ENCODE results near the gene NCAPD2. TPM values are rescaled to one million over a fixed set of nuclear protein-coding genes. Genes with fewer than 3 reads are reported as not detected.

The NCAPD2 gene
- total and polyA plus RNA-seq, 2 donors (not counting 3 experiments of a cell fraction or from before 2014, with no cell fraction given) = 41.8 to 90.1 TPM

DNA sequence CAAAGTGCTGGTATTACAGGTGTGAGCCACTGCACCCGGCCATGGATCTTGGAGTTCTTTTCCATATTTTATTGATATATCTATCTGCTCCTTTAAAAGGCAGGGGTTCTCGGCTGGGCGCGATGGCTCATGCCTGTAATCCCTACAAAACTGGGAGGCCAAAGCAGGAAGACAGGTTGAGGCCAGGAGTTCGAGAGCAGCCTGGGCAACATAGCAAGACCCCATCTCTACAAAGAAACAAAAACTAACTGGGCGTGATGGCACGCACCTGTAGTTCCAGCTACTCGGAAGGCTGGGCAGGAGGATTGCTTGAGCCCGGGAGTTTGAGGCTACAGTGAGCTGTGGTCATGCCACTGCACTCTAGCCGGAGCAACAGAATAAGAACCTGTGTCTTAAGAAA, 28.3 kb downstream of the NCAPD2 start:
- H3K4me1 ChIP-seq (ENCODE audit: control insufficient read depth, extremely low read depth, insufficient read depth, low read length) = no peaks in the 10 kb centered on the region
- no peaks in the 10 kb centered on the region for H3K9me3 ChIP-seq (replicated peaks; ENCODE audit: control insufficient read depth, insufficient read depth, low read length)
- H3K27me3 ChIP-seq (ENCODE audit: control insufficient read depth in 2 of 2, insufficient read depth in 2 of 2, low read length in 2 of 2) = no peaks in the 10 kb centered on the region
- dilution Hi-C loops (cut with MboI; ENCODE audit: extremely low pct_ligation_motif_present, low sequenced_read_pairs) (no loop called here), intact Hi-C loops (cut with micrococcal nuclease) (no loop called here)
- H3K9ac ChIP-seq (replicated peaks; ENCODE audit: extremely low read depth, insufficient read depth, low read length) = no peak overlapping the region
- BruUV-seq (replicated peaks) = no TSS peak
- POLR2A ChIA-PET = interaction anchor here (2.4 kb wide), 1 partner anchor 12 kb away, joined by 6 read pairs; the partner anchor contains the start of gene GAPDH
- H3K9me1 ChIP-seq (replicated peaks; ENCODE audit: control insufficient read depth, extremely low read depth, insufficient read depth, low read length) = no peaks in the 10 kb centered on the region
- no peak overlapping the region for H3K4me3 ChIP-seq (replicated peaks in 1 of 3; ENCODE audit: insufficient read depth in 1 of 3, low read depth in 1 of 3, low read length in 3 of 3)
- H3K36me3 ChIP-seq (ENCODE audit: control insufficient read depth in 2 of 2, extremely low read depth in 1 of 2, insufficient read depth in 2 of 2, low read length in 2 of 2) = peaks cover 33 to 45% of the 10 kb centered on the region in 2 experiments
- DNase-seq (ENCODE audit: low read depth, low spot score) (no peak), FAIRE-seq (no peak)
- no peaks in the 10 kb centered on the region for H3K79me2 ChIP-seq (ENCODE audit: control insufficient read depth, insufficient read depth, low read length)
- H4K20me1 ChIP-seq (replicated peaks; ENCODE audit: control insufficient read depth, extremely low read depth, insufficient read depth, low read length) = no peaks in the 10 kb centered on the region
- CTCF ChIA-PET = interaction anchor here (1.3 to 1.4 kb wide), 2 partner anchors 9 to 15 kb away, joined by 5 read pairs; no protein-coding TSS in a partner anchor
- TF ChIP-seq, protein P1, sequence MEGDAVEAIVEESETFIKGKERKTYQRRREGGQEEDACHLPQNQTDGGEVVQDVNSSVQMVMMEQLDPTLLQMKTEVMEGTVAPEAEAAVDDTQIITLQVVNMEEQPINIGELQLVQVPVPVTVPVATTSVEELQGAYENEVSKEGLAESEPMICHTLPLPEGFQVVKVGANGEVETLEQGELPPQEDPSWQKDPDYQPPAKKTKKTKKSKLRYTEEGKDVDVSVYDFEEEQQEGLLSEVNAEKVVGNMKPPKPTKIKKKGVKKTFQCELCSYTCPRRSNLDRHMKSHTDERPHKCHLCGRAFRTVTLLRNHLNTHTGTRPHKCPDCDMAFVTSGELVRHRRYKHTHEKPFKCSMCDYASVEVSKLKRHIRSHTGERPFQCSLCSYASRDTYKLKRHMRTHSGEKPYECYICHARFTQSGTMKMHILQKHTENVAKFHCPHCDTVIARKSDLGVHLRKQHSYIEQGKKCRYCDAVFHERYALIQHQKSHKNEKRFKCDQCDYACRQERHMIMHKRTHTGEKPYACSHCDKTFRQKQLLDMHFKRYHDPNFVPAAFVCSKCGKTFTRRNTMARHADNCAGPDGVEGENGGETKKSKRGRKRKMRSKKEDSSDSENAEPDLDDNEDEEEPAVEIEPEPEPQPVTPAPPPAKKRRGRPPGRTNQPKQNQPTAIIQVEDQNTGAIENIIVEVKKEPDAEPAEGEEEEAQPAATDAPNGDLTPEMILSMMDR (IDR thresholded peaks at IDR 0.05; ENCODE audit: extremely low read depth in 1 of 2, insufficient read depth in 1 of 2, low read depth in 1 of 2, low read length in 2 of 2) = no peak
- TF ChIP-seq MYC (IDR thresholded peaks at IDR 0.05; ENCODE audit: low read depth, low read length) = no peak
- TF ChIP-seq FOS (IDR thresholded peaks at IDR 0.05; ENCODE audit: borderline replicate concordance, insufficient read depth, low read length) = no peak
- no peak for TF ChIP-seq JUN (IDR thresholded peaks at IDR 0.05; ENCODE audit: borderline replicate concordance, insufficient read depth, insufficient read length, low read depth)
- TF ChIP-seq, protein P2, sequence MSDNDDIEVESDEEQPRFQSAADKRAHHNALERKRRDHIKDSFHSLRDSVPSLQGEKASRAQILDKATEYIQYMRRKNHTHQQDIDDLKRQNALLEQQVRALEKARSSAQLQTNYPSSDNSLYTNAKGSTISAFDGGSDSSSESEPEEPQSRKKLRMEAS (IDR thresholded peaks at IDR 0.05; ENCODE audit: insufficient read depth, insufficient read length) = no peak
- TF ChIP-seq EZH2 (IDR thresholded peaks at IDR 0.05; ENCODE audit: borderline replicate concordance, low read depth, low read length, severe bottlenecking) = no peak
- no peak for TF ChIP-seq POLR2A (IDR thresholded peaks at IDR 0.05; ENCODE audit: low read depth, low read length)
- TF ChIP-seq POLR2AphosphoS5 (IDR thresholded peaks at IDR 0.05; ENCODE audit: insufficient read depth, low read depth, low read length) = no peak
- H3K4me2 ChIP-seq (ENCODE audit: insufficient read depth, low read length) = no peak overlapping the region
- no peak overlapping the region for H3K27ac ChIP-seq (ENCODE audit: insufficient read depth, low read depth, low read length)
- H2AFZ ChIP-seq (ENCODE audit: low read depth, low read length) = no peak overlapping the region

Data from endothelial cell of umbilical vein (primary cell).